ENCODE results near the gene ANO6. TPM values are rescaled to one million over a fixed set of nuclear protein-coding genes. Genes with fewer than 3 reads are reported as not detected.

The ANO6 gene
- total RNA-seq, 1 donor from 2014 or later = 25.9 TPM

Other genes with a start within 250 kb of the ANO6 start
- gene DBX2, start 165.0 kb upstream of the ANO6 start, total RNA-seq = not detected in 2 replicates

Data from T-helper 2 cell treated with Interferon-gamma antibody and Interleukin-4, amounts not matched to agents 100 ng/mL and 5 ng/mL, for 36 hours (primary cell).